Measurements from ENCODE around the gene EEPD1.
A peak's percentile ranks its signal among the peaks of the same experiment; 100 is the strongest.
"Not testable (repeated sequence)": the region's sequence is repeated elsewhere in the genome, so short reads cannot be mapped to it uniquely, and the experiment has no call there.

EEPD1 gene

GRCh38 chr7:36152756-36153570 lies at the start of gene EEPD1:
Gene EEPD1, plus strand, starts transcription at chr7:36153254. Its CDS starts 1,071 bp downstream, at chr7:36154325.
- peak; percentile 100 for DNase-seq

GRCh38 chr7:36103837-36104561 lies 49.1 kb upstream of the EEPD1 start:
- DNase-seq: no peak

- DNase-seq: not testable (repeated sequence)
Observed at GRCh38 chr7:36106972-36107908, 45.8 kb upstream of the EEPD1 start.

- DNase-seq: no peak
Observed at GRCh38 chr7:36107926-36108631, 45.0 kb upstream of the EEPD1 start.

GRCh38 chr7:36109013-36109627 lies 43.9 kb upstream of the EEPD1 start:
- no peak for DNase-seq

GRCh38 chr7:36110584-36110983 lies 42.5 kb upstream of the EEPD1 start:
- no peak for DNase-seq

- DNase-seq: no peak
Observed at GRCh38 chr7:36112969-36113368, 40.1 kb upstream of the EEPD1 start.

- DNase-seq: no peak
Observed at GRCh38 chr7:36114355-36114754, 38.7 kb upstream of the EEPD1 start.

GRCh38 chr7:36115448-36116321 lies 37.4 kb upstream of the EEPD1 start:
- DNase-seq: peak; percentile 51

- DNase-seq: no peak
Observed at GRCh38 chr7:36116347-36117202, 36.5 kb upstream of the EEPD1 start.

GRCh38 chr7:36117203-36117840 lies 35.7 kb upstream of the EEPD1 start:
- no peak for DNase-seq

- DNase-seq: no peak
Observed at GRCh38 chr7:36118344-36118743, 34.7 kb upstream of the EEPD1 start.

GRCh38 chr7:36119005-36119706 lies 33.9 kb upstream of the EEPD1 start:
- DNase-seq: no peak

- DNase-seq: not testable (repeated sequence)
Observed at GRCh38 chr7:36119983-36120646, 32.9 kb upstream of the EEPD1 start.

- DNase-seq: not testable (repeated sequence)
Observed at GRCh38 chr7:36125630-36126029, 27.4 kb upstream of the EEPD1 start.

- DNase-seq: no peak
Observed at GRCh38 chr7:36127075-36127740, 25.8 kb upstream of the EEPD1 start.

- DNase-seq: peak; percentile 73
Observed at GRCh38 chr7:36128448-36129047, 24.5 kb upstream of the EEPD1 start.
